GM23338 (cell line): ENCODE data around the gene OASL.

Experiments used
- CREB1 ChIP-seq: fragments of 250-450 bp; sonication (Bioruptor Pico); IDR thresholded peaks from 2 replicates; pipeline ENCODE4 v1.5.0; 2020; ENCODE audit warnings: low read depth, mild to moderate bottlenecking, moderate library complexity
- CTCF ChIP-seq, 2 experiments: fragments of 200-600 bp in 1 of 2; sonication (generic) in 1 of 2; conservative IDR thresholded peaks; 2 replicates each; pipeline versions ENCODE4 v1.5.1 to v1.6.1; 2016 to 2017; ENCODE audit warnings: antibody characterized with exemption in 2 of 2, low read depth in 2 of 2, mild to moderate bottlenecking in 2 of 2, moderate library complexity in 1 of 2
- ETS1 ChIP-seq: IDR thresholded peaks from 2 replicates; pipeline ENCODE4 v1.6.1; 2016; ENCODE audit warnings: antibody characterized with exemption
- EZH2 ChIP-seq: fragments of 200-600 bp; sonication (generic); IDR thresholded peaks from one replicate; pipeline ENCODE4 v1.8.0; 2017; ENCODE audit warnings: antibody characterized with exemption, mild to moderate bottlenecking, low read depth; ENCODE audit not compliant: unreplicated experiment
- EZH2phosphoT487 ChIP-seq: fragments of 200-600 bp; sonication (generic); IDR thresholded peaks from one replicate; pipeline ENCODE4 v1.8.1; 2018; ENCODE audit warnings: antibody characterized with exemption; ENCODE audit not compliant: unreplicated experiment
- JUNB ChIP-seq: IDR thresholded peaks from one replicate; pipeline ENCODE4 v1.6.1; 2016; ENCODE audit warnings: antibody characterized with exemption; ENCODE audit not compliant: unreplicated experiment
- POLR2AphosphoS5 ChIP-seq: IDR thresholded peaks from 2 replicates; pipeline ENCODE4 v1.6.1; 2016; ENCODE audit warnings: antibody characterized with exemption, low read depth
- REST ChIP-seq: IDR thresholded peaks from one replicate; pipeline ENCODE4 v1.6.1; 2018; ENCODE audit warnings: antibody characterized with exemption; ENCODE audit not compliant: unreplicated experiment
- ZNF114 ChIP-seq: fragments of 250-450 bp; sonication (Bioruptor Pico); IDR thresholded peaks from 2 replicates; pipeline ENCODE4 v1.5.0; 2020; ENCODE audit warnings: mild to moderate bottlenecking, moderate library complexity
- ZNF331 ChIP-seq: fragments of 250-450 bp; sonication (Bioruptor Pico); IDR thresholded peaks from 2 replicates; pipeline ENCODE4 v1.5.0; 2020; ENCODE audit warnings: low read depth, mild to moderate bottlenecking, moderate library complexity

GRCh38 chr12:121057794-121058193, 18.7 kb upstream of the OASL start:
- TF ChIP-seq CTCF (conservative IDR thresholded peaks at IDR 0.05; ENCODE audit: low read depth in 2 of 2) = no peak
- no peak for TF ChIP-seq EZH2phosphoT487
- no peak for TF ChIP-seq EZH2
- no peak for TF ChIP-seq POLR2AphosphoS5
- TF ChIP-seq ZNF114 (CRISPR knock-in tag) = no peak
- no peak for TF ChIP-seq ZNF331 (CRISPR knock-in tag)
- TF ChIP-seq JUNB = no peak
- no peak for TF ChIP-seq REST
- no peak for TF ChIP-seq CREB1 (CRISPR knock-in tag)
- no peak for TF ChIP-seq ETS1
